K562 (cell line): ENCODE measurements around the gene ZBTB7A. TPM values are rescaled to one million over a fixed set of nuclear protein-coding genes. Genes with fewer than 3 reads are reported as not detected.

ENCODE experiments used
- ATAC-seq: fragments of 200-7000 bp; cut with Tn5 transposase; 3 replicates; pipeline ENCODE4 v1.9.1; 2020; ENCODE audit warnings: moderate library complexity
- BruUV-seq: library from RNA; stranded (reverse); fragments of 400-500 nt; replicated peaks from 2 replicates; lab custom pipeline; 2021; lab: Mats Ljungman, UMichigan
- CTCF ChIA-PET: fragments of 300-600 bp; formaldehyde crosslinking; extraction: SDS; loops from one replicate; lab custom pipeline; 2021; ENCODE audit warnings: low intra/inter-chr PET ratio; lab: Yijun Ruan, JAX
- POLR2A ChIA-PET: fragments of 300-600, 350-650 bp; sonication (Branson Sonifier 250); formaldehyde crosslinking; extraction: SDS; loops from one replicate; lab custom pipeline; 2021; ENCODE audit warnings: antibody characterized with exemption, inconsistent platforms; lab: Yijun Ruan, JAX
- DNase-seq, 4 experiments: peaks; one replicate each; pipeline versions ENCODE4 v3.0.0 to v3.0.0-alpha.2; 2011 to 2018; ENCODE audit warnings: low spot score in 3 of 4, mixed read lengths in 3 of 4; ENCODE audit errors: extremely low read depth in 1 of 4
- FAIRE-seq: peaks from 2 replicates; lab custom pipeline; 2011; peaks lifted over from hg19 to GRCh38; lab: Jason Lieb, UNC
- H2AFZ ChIP-seq: 2 replicates; pipeline ENCODE4 v1.6.0; 2011; ENCODE audit warnings: low read depth, low read length, control low read depth, inconsistent platforms
- H3K27ac ChIP-seq: fragments of 200-600 bp; 3 replicates; pipeline ENCODE4 v1.8.0; 2011; ENCODE audit warnings: low read depth, mild to moderate bottlenecking, control low read depth, inconsistent platforms, low read length, moderate library complexity, mixed read lengths; ENCODE audit errors: extremely low read depth
- H3K27me3 ChIP-seq, 2 experiments: fragments of 300-600 bp in 1 of 2; 2 replicates in 1 of 2; 3 replicates in 1 of 2; pipeline versions ENCODE4 v1.6.0 to v1.8.0; 2011; ENCODE audit warnings: inconsistent platforms in 2 of 2, low read length in 2 of 2, mild to moderate bottlenecking in 1 of 2, mixed read lengths in 1 of 2, moderate library complexity in 1 of 2; ENCODE audit not compliant: control insufficient read depth in 2 of 2, insufficient read depth in 2 of 2
- H3K36me3 ChIP-seq: fragments of 300-600 bp; 3 replicates; pipeline ENCODE4 v1.8.0; 2011; ENCODE audit warnings: mild to moderate bottlenecking, low read length, inconsistent platforms; ENCODE audit not compliant: control insufficient read depth, insufficient read depth
- H3K4me1 ChIP-seq, 2 experiments: fragments of 200-600 bp in 1 of 2; replicated peaks in 1 of 2; 2 replicates in 1 of 2; 3 replicates in 1 of 2; pipeline versions ENCODE4 v1.5.1 to v1.8.0; 2011; ENCODE audit warnings: inconsistent platforms in 2 of 2, low read length in 2 of 2, mild to moderate bottlenecking in 1 of 2, mixed read lengths in 1 of 2, moderate library complexity in 1 of 2; ENCODE audit not compliant: control insufficient read depth in 2 of 2, insufficient read depth in 2 of 2
- H3K4me2 ChIP-seq: 2 replicates; pipeline ENCODE4 v1.6.1; 2011; ENCODE audit warnings: low read length, control low read depth, inconsistent platforms, mixed read lengths; ENCODE audit not compliant: insufficient read depth
- H3K4me3 ChIP-seq: fragments of 200-600 bp; sonication (generic), shearing (Covaris generic); 2 replicates; pipeline ENCODE4 v1.5.1; 2016; ENCODE audit warnings: control low read depth, inconsistent platforms
- H3K79me2 ChIP-seq: fragments of 200-600 bp; 3 replicates; pipeline ENCODE4 v1.8.0; 2011; ENCODE audit warnings: low read length, inconsistent platforms; ENCODE audit not compliant: control insufficient read depth, insufficient read depth
- H3K9ac ChIP-seq, 2 experiments: 2 replicates each; pipeline versions ENCODE4 v1.6.0 to v1.6.1; 2011; ENCODE audit warnings: low read depth in 2 of 2, low read length in 2 of 2, control low read depth in 1 of 2, inconsistent platforms in 1 of 2, mild to moderate bottlenecking in 1 of 2, mixed read lengths in 1 of 2; ENCODE audit not compliant: insufficient read depth in 1 of 2
- H3K9me1 ChIP-seq: one replicate; pipeline ENCODE4 v1.6.0; 2011; ENCODE audit warnings: inconsistent platforms, mild to moderate bottlenecking, low read length, moderate library complexity; ENCODE audit not compliant: control insufficient read depth, insufficient read depth
- H3K9me3 ChIP-seq: replicated peaks from 2 replicates; pipeline ENCODE4 v1.5.1; 2011; ENCODE audit warnings: low read depth, low read length, inconsistent platforms; ENCODE audit not compliant: control insufficient read depth, insufficient read depth
- H4K20me1 ChIP-seq: replicated peaks from 2 replicates; pipeline ENCODE4 v1.6.1; 2011; ENCODE audit warnings: low read length, inconsistent platforms, mixed read lengths; ENCODE audit not compliant: control insufficient read depth, insufficient read depth
- CTCFL ChIP-seq: IDR thresholded peaks from 2 replicates; pipeline ENCODE4 v1.6.1; 2011; ENCODE audit warnings: borderline replicate concordance, low read depth, mild to moderate bottlenecking, moderate library complexity, low read length; ENCODE audit not compliant: insufficient read depth, poor library complexity, severe bottlenecking
- DPF2 ChIP-seq: fragments of 450-650 bp; IDR thresholded peaks from 2 replicates; pipeline ENCODE4 v1.6.1; 2016
- ESRRA ChIP-seq: fragments of 450-650 bp; IDR thresholded peaks from 2 replicates; pipeline ENCODE4 v1.6.1; 2014; ENCODE audit warnings: low read depth, mild to moderate bottlenecking, moderate library complexity, borderline replicate concordance
- MAZ ChIP-seq, 2 experiments: fragments of 450-650 bp in 1 of 2; sonication (generic) in 1 of 2; formaldehyde crosslinking; IDR thresholded peaks in 1 of 2; conservative IDR thresholded peaks in 1 of 2; 2 replicates each; pipeline versions ENCODE4 v1.4.0 to v1.5.0; 2020; ENCODE audit warnings: mild to moderate bottlenecking in 1 of 2, missing genetic modification reagents in 1 of 2
- NCOA4 ChIP-seq: fragments of 450-650 bp; IDR thresholded peaks from 2 replicates; pipeline ENCODE4 v1.6.1; 2018; ENCODE audit warnings: mild to moderate bottlenecking; ENCODE audit not compliant: partially characterized antibody
- RBM34 ChIP-seq: fragments of 200-400 bp; formaldehyde crosslinking; IDR thresholded peaks from 2 replicates; pipeline ENCODE4 v1.6.1; 2018; ENCODE audit warnings: low read length, borderline replicate concordance; ENCODE audit not compliant: insufficient read depth
- RNF2 ChIP-seq: sonication (generic); IDR thresholded peaks from 2 replicates; pipeline ENCODE4 v1.6.1; 2016
- SMARCE1 ChIP-seq: fragments of 450-650 bp; IDR thresholded peaks from 2 replicates; pipeline ENCODE4 v1.7.1; 2016; ENCODE audit warnings: mild to moderate bottlenecking
- VEZF1 ChIP-seq: fragments of 200-800 bp; sonication (Bioruptor generic); IDR thresholded peaks from 2 replicates; pipeline ENCODE4 v1.6.1; 2017; ENCODE audit warnings: missing genetic modification characterization, missing compliant biosample characterization
- ZFPM2 ChIP-seq: fragments of 250-450 bp; sonication (Bioruptor Pico); IDR thresholded peaks from 2 replicates; pipeline ENCODE4 v1.5.1; 2022; ENCODE audit warnings: mild to moderate bottlenecking
- ZNF384 ChIP-seq: IDR thresholded peaks from 2 replicates; pipeline ENCODE4 v1.6.1; 2012; ENCODE audit warnings: low read depth, low read length, improper control_type of control experiment
- WGBS: fragments of 100-300 bp; shearing (Covaris generic); methylation state at CpG from one replicate; pipeline ENCODE4 v1.1.6; 2016; ENCODE audit warnings: low coverage, mixed read lengths; ENCODE audit not compliant: insufficient coverage; ENCODE audit errors: missing lambda C conversion rate; 5-methylcytosine and 5-hydroxymethylcytosine counted together
- in situ Hi-C: fragments of 300-500 bp; cut with MboI; formaldehyde crosslinking; loops from 4 replicates; pipeline ENCODE4 v1.15.0; 2018; ENCODE audit warnings: inconsistent platforms, mixed read lengths
- intact Hi-C: fragments of 100-400 bp; cut with micrococcal nuclease; formaldehyde crosslinking; loops from 2 replicates; pipeline ENCODE4 v1.14.2; 2022
- polyA plus RNA-seq, 8 experiments: library from polyadenylated mRNA; depleted of rRNA in 4 of 8; stranded (reverse) in 5 of 8; unstranded in 3 of 8; fragments of >200 nt; fragmentation: Nextera tagmentation in 2 of 8; fragmentation: Illumina TruSeq in 1 of 8; extraction: Ambion mirVana in 2 of 8; extraction: Trizol in 1 of 8; gene quantifications; 2 replicates each; pipeline versions ENCODE4 v1.2.1 to v1.2.3, GENCODE V29; 2011 to 2014; ENCODE audit warnings: inconsistent platforms in 1 of 8, missing spikeins in 1 of 8
- total RNA-seq, 7 experiments: library from RNA; depleted of rRNA in 6 of 7; stranded (reverse); fragments of >200 nt in 6 of 7; fragmentation: Illumina TruSeq in 2 of 7; extraction: Trizol in 2 of 7; gene quantifications; 2 replicates each; pipeline versions ENCODE4 v1.2.1 to v1.2.3, GENCODE V29; 2011 to 2021; ENCODE audit warnings: low replicate concordance in 1 of 7

Gene ZBTB7A
- total and polyA plus RNA-seq, 9 of the 15 experiments (the other 6 are each of a cell fraction or from before 2014, with no cell fraction given), result 0.11 to 34.0 (median 4.6) TPM

- no peaks in the 10 kb centered on the region for H3K9me1 ChIP-seq
- peak; percentile 58 for TF ChIP-seq ESRRA
- no peak for TF ChIP-seq RBM34
- TF ChIP-seq ZNF384, result 0 out of 2 replicates have a peak, but pooled peaks have one; percentile 4
- 0 out of 4 replicates have a peak, but pooled peaks of 1 of the 2 experiments have one; percentile 25 for TF ChIP-seq MAZ (CRISPR knock-in tag; conservative IDR thresholded peaks at IDR 0.05 in 1 of 2, IDR thresholded peaks at IDR 0.05 in 1 of 2)
- no peak for TF ChIP-seq ZFPM2 (CRISPR knock-in tag)
- TF ChIP-seq NCOA4, result no peak
- TF ChIP-seq VEZF1 (CRISPR knock-in tag), result peak; percentile 78
- TF ChIP-seq CTCFL, result no peak
- no peak for TF ChIP-seq DPF2
- 0 out of 2 replicates have a peak, but pooled peaks have one; percentile 21 for TF ChIP-seq SMARCE1
- peak; percentile 29; the same call in 1 of the 2 replicates for TF ChIP-seq RNF2
- peak; percentile 57 for FAIRE-seq
- peaks cover 6 to 51% of the 10 kb centered on the region in 2 experiments; a peak in 4 of 5 replicates for H3K4me1 ChIP-seq
- peak; percentile 70 for ATAC-seq
- H3K27me3 ChIP-seq, result no peaks in the 10 kb centered on the region
- H3K4me3 ChIP-seq, result no peak overlapping the region
- intact Hi-C loops (no loop called here), in situ Hi-C loops (no loop called here)
- no peaks in the 10 kb centered on the region for H3K79me2 ChIP-seq
- H3K9ac ChIP-seq, result peak overlapping the region in 1 of 2 experiments; percentile 75; a peak in 2 of 4 replicates
- peak overlapping the region; percentile 63; the same call in 2 of the 3 replicates for H3K27ac ChIP-seq
- no peak overlapping the region for H2AFZ ChIP-seq
- peaks cover 35% of the 10 kb centered on the region; the same call in 1 of the 3 replicates for H3K36me3 ChIP-seq
- WGBS, result 17% methylated on average over 2 of the region's 2 CpGs
- POLR2A ChIA-PET, result interaction anchor here (0.6 to 1.2 kb wide), 6 partner anchors 8 to 112 kb away, joined by 3 to 4 read pairs (median 3); no protein-coding TSS in a partner anchor
- H3K9me3 ChIP-seq, result no peaks in the 10 kb centered on the region
- no peaks in the 10 kb centered on the region for H4K20me1 ChIP-seq
- DNase-seq, result peak in 2 of 4 experiments; percentile 53 to 55
- no peak overlapping the region for H3K4me2 ChIP-seq
- CTCF ChIA-PET, result no interaction called here
- BruUV-seq, result no TSS peak
Measured at GRCh38 chr19:4088975-4089374, 22.3 kb upstream of the ZBTB7A start.
